Left lung (tissue), 14 donors: ENCODE results near the gene OLFML2A. TPM values are rescaled to one million over a fixed set of nuclear protein-coding genes. Genes with fewer than 3 reads are reported as not detected.
"Not testable (repeated sequence)": the region's sequence is repeated elsewhere in the genome, so short reads cannot be mapped to it uniquely, and the experiment has no call there.

Experiments used
- ATAC-seq: fragments of 200-7000 bp; cut with Tn5 transposase; one replicate; pipeline ENCODE4 v1.9.1; 2020; ENCODE audit warnings: moderate library complexity
- DNase-seq, 4 donors: peaks; one replicate each; pipeline ENCODE4 v3.0.0-alpha.2; 2013 to 2020
- H3K27ac ChIP-seq, 2 donors: fragments of 200-600 bp; sonication (generic) in 1 of 2; one replicate each; pipeline versions ENCODE4 v1.5.0 to v1.8.0; 2020 to 2021
- H3K27me3 ChIP-seq, 2 donors: fragments of 200-600 bp; sonication (generic) in 1 of 2; one replicate each; pipeline versions ENCODE4 v1.5.0 to v1.8.0; 2020 to 2021
- H3K36me3 ChIP-seq, 2 donors: fragments of 200-600 bp; sonication (generic) in 1 of 2; one replicate each; pipeline versions ENCODE4 v1.5.0 to v1.8.0; 2020 to 2021
- H3K4me1 ChIP-seq, 2 donors: fragments of 200-600 bp; one replicate each; pipeline ENCODE4 v1.8.0; 2021
- H3K4me3 ChIP-seq, 2 donors: fragments of 200-600 bp; sonication (generic) in 1 of 2; one replicate each; pipeline versions ENCODE4 v1.5.0 to v1.8.0; 2020 to 2021; ENCODE audit warnings: mild to moderate bottlenecking in 1 of 2
- H3K9me3 ChIP-seq, 2 donors: fragments of 200-600 bp; sonication (generic) in 1 of 2; one replicate each; pipeline versions ENCODE4 v1.5.0 to v1.8.0; 2020 to 2021
- CTCF ChIP-seq, 2 donors: fragments of 200-600 bp; sonication (generic) in 1 of 2; IDR thresholded peaks; one replicate each; pipeline versions ENCODE4 v1.5.0 to v1.8.0; 2021; ENCODE audit warnings: antibody characterized with exemption in 2 of 2
- intact Hi-C, 2 donors: fragments of 100-400 bp; cut with DNase I; formaldehyde crosslinking; loops; one replicate each; pipeline versions ENCODE4 v1.11.2 to v1.14.2; 2022
- long read RNA-seq, 12 donors: library from polyadenylated mRNA in 2 of 12; unstranded in 2 of 12; transcript quantifications; one replicate each; pipeline ENCODE4 v2.0.0 and lab custom pipeline, GENCODE V29; 2019 to 2026
- polyA plus RNA-seq, 6 donors: library from polyadenylated mRNA; unstranded; fragments of 120-200 nt; gene quantifications; one replicate each; pipeline ENCODE4 v1.2.1, GENCODE V29; 2013; ENCODE audit not compliant: insufficient read length in 6 of 6
- total RNA-seq, 2 donors: library from RNA; stranded (reverse); fragmentation: NEBNext Ultra II Directional; extraction: Animal tissue kit (Norgen Biotek cat#: 25700); gene quantifications; one replicate each; pipeline ENCODE4 v1.2.1, GENCODE V29; 2021
- donor health status: DM: no; HTN: yes; CAD: no.
- donor health status: DM: no; HTN: no; CAD: no.

Gene OLFML2A
- total RNA-seq (10 to 100 TPM; 10.5 to 10.8 TPM), polyA plus RNA-seq (10 to 100 TPM; 39.4 to 67.4 (median 44.7) TPM)
- long read RNA-seq, donor 1, full-length matches to known transcripts = 7 of 12 reads
- long read RNA-seq, donor 1, partial matches to known transcripts = 5 of 12 reads
- long read RNA-seq, donor 1, other reads (novel, unspliced or antisense) = 0 of 12 reads
- long read RNA-seq, donor 2, full-length matches to known transcripts = 8 of 13 reads
- long read RNA-seq, donor 2, partial matches to known transcripts = 5 of 13 reads
- long read RNA-seq, donor 2, other reads (novel, unspliced or antisense) = 0 of 13 reads
- long read RNA-seq, donor 3, full-length matches to known transcripts = 2 of 2 reads
- long read RNA-seq, donor 3, partial matches to known transcripts = 0 of 2 reads
- long read RNA-seq, donor 3, other reads (novel, unspliced or antisense) = 0 of 2 reads
- long read RNA-seq, donor 4, partial matches to known transcripts = 0 of 1 reads
- long read RNA-seq, donor 4, other reads (novel, unspliced or antisense) = 1 of 1 reads
- long read RNA-seq, donor 5, full-length matches to known transcripts = 5 of 83 reads
- long read RNA-seq, donor 5, partial matches to known transcripts = 78 of 83 reads
- long read RNA-seq, donor 5, other reads (novel, unspliced or antisense) = 0 of 83 reads
- long read RNA-seq, donor 6, full-length matches to known transcripts = 2 of 2 reads
- long read RNA-seq, donor 6, partial matches to known transcripts = 0 of 2 reads
- long read RNA-seq, donor 6, other reads (novel, unspliced or antisense) = 0 of 2 reads
- long read RNA-seq, donor 7, full-length matches to known transcripts = 1 of 1 reads
- long read RNA-seq, donor 7, partial matches to known transcripts = 0 of 1 reads
- long read RNA-seq, donor 7, other reads (novel, unspliced or antisense) = 0 of 1 reads
- long read RNA-seq, donor 8, full-length matches to known transcripts = 7 of 7 reads
- long read RNA-seq, donor 8, partial matches to known transcripts = 0 of 7 reads
- long read RNA-seq, donor 8, other reads (novel, unspliced or antisense) = 0 of 7 reads
- long read RNA-seq, donor 9 = 0 reads
- long read RNA-seq, donor 10, partial matches to known transcripts = 0 of 1 reads
- long read RNA-seq, donor 10, other reads (novel, unspliced or antisense) = 1 of 1 reads
- long read RNA-seq, donor 11 = 0 reads
- long read RNA-seq, donor 12, full-length matches to known transcripts = 5 of 5 reads
- long read RNA-seq, donor 12, partial matches to known transcripts = 0 of 5 reads
- long read RNA-seq, donor 12, other reads (novel, unspliced or antisense) = 0 of 5 reads

GRCh38 chr9:124776954-124777648, at the start of gene OLFML2A:
OLFML2A (plus strand) TSS chr9:124777133; CDS start chr9:124777271, 138 bp downstream.
- H3K4me1 ChIP-seq = peaks cover 4 to 55% of the 10 kb centered on the region in 2 donors
- peak; percentile 12 to 17 for TF ChIP-seq CTCF (IDR thresholded peaks at IDR 0.05)
- peak within 1 kb of the TSS; percentile 34 to 47 for H3K4me3 ChIP-seq
- H3K27me3 ChIP-seq = peaks cover 6 to 21% of the 10 kb centered on the region in 2 donors
- ATAC-seq (peak; percentile 14), DNase-seq (peak in 1 of 4 donors; percentile 87)
- intact Hi-C loops = loop anchor here in 1 of 2 donors (5.0 kb wide), 1 partner anchor 70 kb away; no protein-coding TSS in a partner anchor
- H3K27ac ChIP-seq = peak within 1 kb of the TSS in 1 of 2 donors; percentile 51
- no peaks in the 10 kb centered on the region for H3K36me3 ChIP-seq
- H3K9me3 ChIP-seq = no peaks in the 10 kb centered on the region

GRCh38 chr9:124730772-124731171, 46.2 kb upstream of the OLFML2A start:
- H3K9me3 ChIP-seq = no peaks in the 10 kb centered on the region
- DNase-seq (no peak), ATAC-seq (no peak)
- H3K4me3 ChIP-seq = no peak overlapping the region
- H3K36me3 ChIP-seq = no peaks in the 10 kb centered on the region
- H3K4me1 ChIP-seq = peaks cover 4 to 11% of the 10 kb centered on the region in 2 donors
- no peaks in the 10 kb centered on the region for H3K27me3 ChIP-seq
- intact Hi-C loops = no loop called here
- TF ChIP-seq CTCF (IDR thresholded peaks at IDR 0.05) = no peak
- no peak overlapping the region for H3K27ac ChIP-seq

- intact Hi-C loops = no loop called here
- peak in 1 of 4 donors; percentile 45 for DNase-seq
- peak; percentile 94 for ATAC-seq
- no peak for TF ChIP-seq CTCF (IDR thresholded peaks at IDR 0.05)
- Histone ChIP-seq H3K36me3 (no peaks in the 10 kb centered on the region), H3K4me1 (peaks cover 4 to 11% of the 10 kb centered on the region in 2 donors), H3K27me3 (no peaks in the 10 kb centered on the region), H3K9me3 (no peaks in the 10 kb centered on the region), H3K4me3 (no peak overlapping the region), H3K27ac (peak overlapping the region; percentile 1 to 59)
These were observed 42.8 kb upstream of the OLFML2A start for GRCh38 chr9:124733964-124734740.

GRCh38 chr9:124734741-124735083, 42.2 kb upstream of the OLFML2A start:
- H3K4me1 ChIP-seq = peaks cover 4 to 11% of the 10 kb centered on the region in 2 donors
- H3K9me3 ChIP-seq, H3K4me3 ChIP-seq, H3K27ac ChIP-seq, intact Hi-C loops, H3K36me3 ChIP-seq, ATAC-seq, DNase-seq, H3K27me3 ChIP-seq: not testable (repeated sequence)
